ENCODE results near the gene SLC12A7.
"Not testable (repeated sequence)": the region's sequence is repeated elsewhere in the genome, so short reads cannot be mapped to it uniquely, and the experiment has no call there.

SLC12A7 gene

DNA sequence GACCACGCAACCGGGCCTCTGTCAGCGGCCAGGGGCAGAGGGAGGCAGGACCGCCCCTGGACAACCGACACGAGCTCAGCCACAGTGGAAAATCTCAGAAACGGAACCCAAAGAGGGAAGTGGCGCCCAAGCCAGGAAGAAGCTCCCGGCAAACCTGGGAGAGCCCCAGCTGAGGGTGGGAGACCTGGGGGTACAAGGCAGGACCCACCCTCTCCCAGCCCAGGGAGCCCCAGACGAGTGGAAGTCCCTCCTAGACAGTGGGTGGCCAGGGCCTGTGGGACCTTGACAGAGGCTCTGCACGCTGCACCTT lies 3.0 kb downstream of the SLC12A7 start:
- no peak for DNase-seq

GRCh38 chr5:1108023-1108864 lies 3.6 kb downstream of the SLC12A7 start:
- DNase-seq: no peak

DNA sequence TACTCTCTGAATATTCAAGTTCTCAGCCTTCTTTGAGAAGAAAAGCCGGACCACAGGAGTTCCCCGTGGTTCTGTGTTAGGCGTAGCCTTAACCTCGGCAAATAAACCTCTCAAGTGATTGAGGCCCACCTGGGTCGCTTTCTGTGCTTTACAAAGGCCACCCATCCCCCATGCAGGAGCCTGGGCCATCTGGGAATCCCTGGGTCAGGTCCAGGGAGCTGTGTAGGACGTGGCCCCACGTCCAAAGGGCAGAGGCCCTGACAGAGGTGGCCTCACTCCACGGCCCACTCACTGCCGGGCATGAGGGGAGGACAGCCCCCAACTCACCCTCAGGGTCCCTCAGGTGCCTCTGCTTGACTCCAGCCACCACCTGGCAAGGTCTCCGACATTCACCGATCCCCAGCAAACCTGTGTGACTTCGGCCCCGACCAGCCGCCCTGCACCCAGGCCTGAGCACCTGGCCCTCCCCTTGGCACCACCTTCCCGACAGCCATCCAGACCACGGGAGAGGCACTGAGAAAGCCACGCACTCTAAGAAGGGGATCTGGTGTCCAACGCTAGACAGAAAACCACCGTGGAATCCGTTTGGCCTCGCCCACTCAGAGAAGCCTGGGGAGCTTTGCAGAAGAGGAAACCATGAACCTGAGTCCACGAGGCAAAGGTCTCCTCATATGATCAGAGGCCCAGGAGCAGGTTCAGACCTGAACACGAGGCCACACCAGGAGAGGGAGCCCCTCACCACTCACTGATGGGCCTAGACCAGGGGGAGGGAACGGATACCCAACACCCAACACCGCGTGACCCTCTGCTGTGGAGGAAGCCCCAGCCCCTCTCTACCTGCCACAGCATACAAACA lies 4.5 kb downstream of the SLC12A7 start:
- DNase-seq: peak; percentile 35 to 43

- peak; percentile 56 to 61 for DNase-seq
Observed at GRCh38 chr5:1106385-1107166, 5.3 kb downstream of the SLC12A7 start.

DNA sequence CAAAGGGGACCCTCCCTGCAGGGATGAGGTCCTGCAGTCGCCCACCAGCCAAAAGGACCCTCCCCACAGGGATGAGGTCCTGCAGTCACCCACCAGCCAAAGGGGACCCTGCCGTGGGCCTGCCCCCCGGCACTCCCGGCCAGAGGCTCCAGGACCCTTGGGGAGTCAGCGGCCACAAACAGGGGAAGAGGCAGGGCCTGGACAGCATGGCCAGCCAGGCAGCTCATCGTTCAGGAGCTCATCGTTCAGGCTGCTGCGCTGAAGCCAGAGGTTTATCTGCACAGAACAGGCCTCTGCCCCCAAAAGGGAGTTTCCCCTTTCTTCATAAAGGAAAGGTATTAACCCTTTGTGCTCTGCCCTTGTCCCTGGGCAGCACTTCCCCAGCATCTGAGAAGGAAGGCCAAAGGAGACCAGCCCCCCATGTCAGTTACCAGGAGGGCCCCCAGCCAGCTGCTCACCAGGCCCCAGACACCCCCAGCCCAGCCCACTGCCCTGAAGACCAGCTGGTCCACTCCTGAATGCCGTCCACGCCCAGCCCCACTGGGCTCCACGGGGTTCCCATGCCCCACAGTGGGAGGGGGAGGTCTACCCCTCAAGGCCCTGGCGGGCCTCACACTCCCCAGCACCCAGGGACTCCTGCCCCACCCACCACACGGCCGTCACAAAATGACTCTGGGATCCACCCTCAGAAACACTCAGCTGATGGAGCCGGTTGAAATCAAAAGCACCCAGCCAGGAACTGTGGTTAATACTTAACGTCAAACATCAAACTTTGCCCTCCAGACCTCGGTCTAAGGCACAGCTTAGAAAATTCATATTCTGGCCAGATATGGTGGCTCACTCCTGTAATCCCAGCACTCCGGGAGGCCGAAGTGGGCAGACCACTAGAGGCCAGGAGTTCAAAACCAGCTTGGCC lies 6.3 kb downstream of the SLC12A7 start:
- peak; percentile 72 to 75 for DNase-seq

GRCh38 chr5:1104327-1105006 lies 7.4 kb downstream of the SLC12A7 start:
- DNase-seq: peak; percentile 54 to 66

DNA sequence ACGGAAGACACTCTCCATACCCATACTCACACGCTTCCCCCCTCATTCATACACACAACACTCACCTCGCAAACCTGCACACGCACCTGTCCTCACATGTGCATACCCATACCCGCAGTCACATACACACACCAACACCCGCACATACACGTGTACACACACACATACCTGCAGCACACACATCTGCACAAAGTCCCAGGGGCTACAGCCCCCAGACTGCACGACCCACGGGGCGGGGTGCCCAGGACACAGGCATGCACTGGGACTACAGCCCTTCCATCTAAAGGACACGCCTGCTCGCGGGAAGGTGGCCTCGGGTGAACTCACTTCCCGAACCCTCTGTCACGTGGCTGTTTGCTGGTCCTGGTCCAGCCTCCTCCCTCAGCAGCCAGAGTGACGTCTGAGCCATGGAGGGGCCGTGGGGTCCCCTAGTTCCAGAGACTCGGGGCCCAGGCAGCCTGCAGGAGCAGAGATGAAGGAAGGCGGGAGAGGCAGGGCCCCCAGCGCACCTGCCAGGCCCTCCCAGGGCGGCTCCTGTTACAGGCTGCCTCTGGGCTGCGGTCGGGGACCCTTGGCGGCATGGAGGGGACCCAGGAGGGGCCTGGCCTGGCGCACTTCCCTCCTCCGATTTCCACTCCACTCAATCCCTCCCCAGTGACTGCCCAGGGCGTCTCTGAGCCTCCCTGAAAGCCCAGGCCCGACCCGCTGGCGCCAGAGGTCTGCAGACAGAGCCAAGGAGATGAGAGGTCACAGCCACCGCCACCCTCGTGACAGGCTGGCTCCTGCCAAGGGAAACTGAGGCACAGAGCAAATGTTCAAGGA lies 8.1 kb downstream of the SLC12A7 start:
- peak; percentile 45 to 52 for DNase-seq

DNA sequence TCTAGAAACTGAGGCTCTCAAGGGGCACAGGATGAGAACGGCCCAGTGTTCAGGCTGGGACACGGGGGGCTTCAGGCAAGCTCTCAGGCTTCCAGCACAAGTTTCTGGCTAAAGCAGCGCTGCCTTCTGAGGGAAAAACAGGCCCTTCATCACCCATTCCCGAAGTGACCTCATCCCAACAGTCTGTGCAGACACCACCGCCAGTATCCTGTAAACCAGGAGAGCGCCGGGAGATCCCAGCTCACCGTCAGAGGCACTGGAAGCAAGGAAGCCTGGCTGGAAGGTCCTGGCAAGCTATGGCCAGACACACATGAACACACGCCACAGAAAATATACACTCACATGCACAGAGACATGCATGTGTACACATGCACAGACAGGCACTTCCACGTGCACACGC lies 8.8 kb downstream of the SLC12A7 start:
- no peak for DNase-seq

GRCh38 chr5:1101961-1102713 lies 9.7 kb downstream of the SLC12A7 start:
- DNase-seq: peak in 1 of 2 experiments; percentile 27

GRCh38 chr5:1100664-1101574 lies 10.9 kb downstream of the SLC12A7 start:
- DNase-seq: no peak

GRCh38 chr5:1099926-1100663 lies 11.8 kb downstream of the SLC12A7 start:
- no peak for DNase-seq

DNA sequence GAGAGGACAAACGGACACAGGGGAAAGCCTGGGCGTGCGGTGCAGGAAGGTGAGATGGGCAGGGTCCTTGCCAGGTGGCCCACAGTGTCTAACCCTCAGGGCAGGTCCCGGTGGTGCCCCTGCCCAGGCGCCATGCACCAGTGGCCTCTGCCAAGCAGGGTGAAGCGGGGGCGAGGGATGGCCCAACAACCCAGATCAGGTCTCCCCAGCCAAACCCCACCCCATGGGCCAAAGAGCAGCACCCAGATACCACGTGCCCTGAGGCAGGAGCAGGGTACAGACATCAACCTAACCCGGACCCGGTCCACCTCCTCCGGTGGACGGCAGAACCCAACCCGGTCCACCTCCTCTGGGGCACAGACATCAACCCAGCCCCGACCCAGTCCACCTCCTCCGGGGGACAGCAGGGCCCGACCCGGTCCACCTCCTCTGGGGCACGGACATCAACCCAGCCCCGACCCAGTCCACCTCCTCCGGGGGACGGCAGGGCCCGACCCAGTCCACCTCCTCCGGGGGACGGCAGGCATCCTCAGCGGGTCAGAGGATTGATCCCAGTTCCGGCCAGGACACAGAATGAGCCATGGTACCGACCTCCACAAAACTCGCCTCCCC lies 12.8 kb downstream of the SLC12A7 start:
- DNase-seq: no peak

- not testable (repeated sequence) for DNase-seq
Observed at GRCh38 chr5:1097988-1098385, 13.9 kb downstream of the SLC12A7 start.

DNA sequence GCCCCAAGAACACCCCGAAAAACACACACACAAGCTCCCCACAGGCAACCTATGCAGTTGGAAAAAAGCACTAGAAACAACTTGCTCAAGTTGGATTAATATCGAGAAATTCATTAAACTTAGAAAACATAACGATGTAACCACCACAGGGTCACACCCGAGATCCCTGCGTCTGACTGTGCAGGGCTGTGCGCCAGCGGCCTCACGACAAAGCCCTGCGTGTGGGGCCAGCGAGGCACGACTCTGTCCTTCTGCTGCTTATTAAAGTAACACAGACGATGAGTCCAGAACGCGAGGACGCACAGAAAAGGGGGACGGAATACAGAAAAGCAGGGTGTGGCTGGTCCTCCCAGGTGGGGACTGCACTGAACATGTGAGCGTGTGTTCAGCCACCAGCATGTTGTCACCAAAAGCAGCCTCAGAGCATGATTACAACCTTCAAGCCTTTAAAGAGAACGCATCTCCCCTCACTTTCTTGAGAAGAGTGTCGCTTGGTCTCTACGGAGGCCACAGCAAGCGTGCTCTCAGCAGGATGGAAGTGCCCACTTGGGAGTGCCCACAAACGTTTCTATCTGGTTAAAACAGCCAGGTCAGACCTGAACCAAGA lies 14.4 kb downstream of the SLC12A7 start:
- DNase-seq: no peak

GRCh38 chr5:1096838-1097237 lies 15.0 kb downstream of the SLC12A7 start:
- no peak for DNase-seq

GRCh38 chr5:1095990-1096363 lies 15.9 kb downstream of the SLC12A7 start:
- no peak for DNase-seq

All from activated T-cell treated with anti-CD3 and anti-CD28 coated beads, Interleukin-2, amount 50 U/mL, for 48 hours (primary cell).